HAP-1 (cell line): Measurements from ENCODE around the gene TEN1.
"Not testable (repeated sequence)": the region's sequence is repeated elsewhere in the genome, so short reads cannot be mapped to it uniquely, and the experiment has no call there.

Experiments
- DNase-seq, 2 experiments: peaks; one replicate each; pipeline ENCODE4 v3.0.0-alpha.2; 2016 to 2020; ENCODE audit warnings: low spot score in 2 of 2
- H3K27me3 ChIP-seq: fragments of 250-450 bp; sonication (Bioruptor Pico); 2 replicates; pipeline ENCODE4 v1.5.1; 2020; ENCODE audit warnings: low read depth, mild to moderate bottlenecking, moderate library complexity
- H3K36me3 ChIP-seq: fragments of 250-450 bp; sonication (Bioruptor Pico); replicated peaks from 2 replicates; pipeline ENCODE4 v1.5.1; 2020; ENCODE audit warnings: mild to moderate bottlenecking
- H3K4me1 ChIP-seq: fragments of 250-450 bp; sonication (Bioruptor Pico); 2 replicates; pipeline ENCODE4 v1.5.1; 2020; ENCODE audit warnings: mild to moderate bottlenecking
- H3K4me3 ChIP-seq: fragments of 250-450 bp; sonication (Bioruptor Pico); 2 replicates; pipeline ENCODE4 v1.5.1; 2020; ENCODE audit warnings: mild to moderate bottlenecking, moderate library complexity
- H3K9me3 ChIP-seq: fragments of 250-450 bp; sonication (Bioruptor Pico); 2 replicates; pipeline ENCODE4 v1.5.1; 2020; ENCODE audit warnings: mild to moderate bottlenecking, moderate library complexity
- in situ Hi-C: fragments of 300-500 bp; cut with MboI; formaldehyde crosslinking; loops from 3 replicates; pipeline ENCODE4 v1.14.3; 2020; ENCODE audit warnings: low sequenced_read_pairs, inconsistent platforms, mixed read lengths

TEN1 gene

DNA sequence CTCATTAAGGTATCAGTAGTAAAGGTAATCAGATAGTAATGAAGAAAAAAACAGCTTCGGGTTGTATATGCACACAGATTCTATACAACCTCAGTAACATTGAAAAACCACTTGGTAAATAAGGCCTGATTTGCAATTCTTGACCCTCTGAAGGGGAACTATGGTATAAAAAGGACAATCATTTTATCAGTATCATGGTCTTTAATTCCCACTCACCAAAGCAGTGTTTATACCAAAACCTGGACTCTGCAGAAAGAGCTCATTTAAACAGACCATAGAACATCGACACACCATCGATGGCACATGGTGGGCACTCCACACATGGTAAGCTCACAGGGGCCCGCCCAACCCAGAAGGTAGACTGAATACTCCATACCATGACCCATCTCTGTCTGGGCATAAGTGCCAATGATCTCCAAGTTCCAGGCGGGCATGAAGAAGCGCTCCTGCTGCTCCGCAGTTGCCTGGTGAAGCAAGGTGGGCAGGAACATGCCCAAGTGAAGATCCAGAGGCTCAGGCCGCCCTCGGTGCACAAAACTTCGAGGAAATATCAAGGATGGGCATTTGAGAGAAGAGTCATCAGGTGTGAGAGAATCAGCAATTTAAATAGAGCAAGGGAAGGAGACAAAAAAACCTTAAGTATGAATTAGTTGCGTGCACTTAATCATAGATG lies 19.1 kb upstream of the TEN1 start:
- H3K4me3 ChIP-seq, result no peak overlapping the region
- H3K27me3 ChIP-seq, result no peaks in the 10 kb centered on the region
- no peak for DNase-seq
- H3K9me3 ChIP-seq, result no peaks in the 10 kb centered on the region
- H3K4me1 ChIP-seq, result no peaks in the 10 kb centered on the region
- in situ Hi-C loops, result no loop called here
- H3K36me3 ChIP-seq, result peaks cover 19% of the 10 kb centered on the region

DNA sequence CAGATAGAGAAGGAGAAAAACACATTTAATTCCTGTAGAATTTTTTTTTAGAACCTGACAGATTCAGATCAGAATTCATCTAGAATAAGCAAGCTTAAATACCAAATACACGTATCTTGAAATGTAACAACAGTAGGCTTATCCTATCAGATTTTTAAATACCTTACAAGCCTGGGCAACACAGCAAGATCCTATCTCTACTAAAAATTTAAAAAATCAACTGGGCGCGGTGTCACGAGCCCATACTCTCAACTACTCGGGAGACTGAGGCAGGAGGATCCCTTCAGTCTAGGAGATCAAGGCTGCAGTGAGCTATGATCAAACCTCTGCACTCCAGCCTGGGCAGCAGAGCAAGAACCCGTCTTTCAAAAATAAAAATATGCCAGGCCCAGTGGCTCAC lies 13.6 kb upstream of the TEN1 start:
- Histone ChIP-seq H3K27me3 (no peaks in the 10 kb centered on the region), H3K9me3 (no peaks in the 10 kb centered on the region), H3K4me1 (no peaks in the 10 kb centered on the region), H3K36me3 (peaks cover 24% of the 10 kb centered on the region), H3K4me3 (no peak overlapping the region)
- no peak for DNase-seq
- in situ Hi-C loops, result no loop called here

DNA sequence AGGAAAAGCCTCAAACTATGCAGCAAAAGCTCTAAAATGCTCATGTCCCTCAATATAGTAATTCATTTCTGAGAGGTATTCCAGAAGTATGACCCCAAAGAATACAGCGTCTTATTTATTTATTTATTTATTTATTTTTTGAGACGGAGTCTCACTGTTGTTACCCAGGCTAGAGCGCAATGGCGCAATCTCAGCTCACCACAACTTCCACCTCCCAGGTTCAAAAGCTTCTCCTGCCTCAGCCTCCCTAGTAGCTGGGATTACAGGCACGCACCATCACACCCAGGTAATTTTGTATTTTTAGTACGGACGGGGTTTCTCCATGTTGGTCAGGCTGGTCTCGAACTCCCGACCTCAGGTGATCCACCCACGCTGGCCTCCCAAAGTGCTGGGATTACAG lies 10.0 kb upstream of the TEN1 start:
- DNase-seq, H3K4me3 ChIP-seq, H3K27me3 ChIP-seq, H3K4me1 ChIP-seq, in situ Hi-C loops, H3K9me3 ChIP-seq: not testable (repeated sequence)
- H3K36me3 ChIP-seq, result peaks cover 41% of the 10 kb centered on the region

DNA sequence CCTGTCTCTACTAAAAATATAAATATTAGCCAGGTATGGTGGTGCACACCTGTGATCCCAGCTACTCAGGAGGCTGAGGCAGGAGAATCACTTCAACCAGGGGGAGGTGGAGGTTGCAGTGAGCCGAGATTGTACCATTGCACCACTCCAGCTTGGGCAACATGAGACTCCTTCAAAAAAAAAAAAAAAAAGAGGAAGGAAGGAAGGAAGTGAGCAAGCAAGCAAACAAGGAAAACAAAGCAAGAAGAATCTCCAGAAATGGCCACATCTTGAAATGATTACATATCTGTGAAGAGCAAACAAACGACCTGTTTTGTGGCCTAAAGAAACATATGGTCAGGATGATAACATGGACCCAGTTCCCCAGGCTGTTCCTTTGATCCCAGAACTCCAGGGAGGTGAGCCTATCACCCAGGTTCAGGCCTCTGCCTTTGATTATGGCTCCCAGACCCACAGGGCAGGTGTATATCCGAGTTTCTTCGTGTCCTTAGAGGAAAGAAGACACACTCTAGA lies 9.0 kb upstream of the TEN1 start:
- in situ Hi-C loops, result no loop called here
- Histone ChIP-seq H3K4me3 (no peak overlapping the region), H3K4me1 (no peaks in the 10 kb centered on the region), H3K9me3 (no peaks in the 10 kb centered on the region), H3K36me3 (peaks cover 41% of the 10 kb centered on the region), H3K27me3 (no peaks in the 10 kb centered on the region)
- DNase-seq, result no peak

DNA sequence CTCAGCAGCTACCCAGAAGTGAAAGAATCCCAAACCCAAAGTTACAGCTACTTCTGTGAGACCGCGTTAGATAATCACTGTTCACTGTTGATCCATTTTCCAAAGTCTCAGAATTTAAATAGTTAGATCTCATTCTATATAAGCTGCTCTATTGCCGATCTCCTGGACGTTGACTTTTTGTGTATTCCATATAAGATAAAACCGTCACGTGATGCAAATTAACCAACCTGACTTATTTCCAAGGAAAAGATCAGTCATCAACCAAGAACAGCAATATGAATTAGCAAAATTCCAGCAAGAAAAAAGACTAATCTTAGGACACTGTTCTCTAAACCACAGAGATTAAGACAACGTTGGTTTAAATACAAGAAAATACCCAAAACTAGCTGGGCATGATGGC lies 8.4 kb upstream of the TEN1 start:
- Histone ChIP-seq H3K4me3 (no peak overlapping the region), H3K4me1 (peaks cover 2% of the 10 kb centered on the region; the same call in 1 of the 2 replicates), H3K36me3 (peaks cover 41% of the 10 kb centered on the region), H3K9me3 (no peaks in the 10 kb centered on the region), H3K27me3 (no peaks in the 10 kb centered on the region)
- DNase-seq, result no peak
- in situ Hi-C loops, result no loop called here

DNA sequence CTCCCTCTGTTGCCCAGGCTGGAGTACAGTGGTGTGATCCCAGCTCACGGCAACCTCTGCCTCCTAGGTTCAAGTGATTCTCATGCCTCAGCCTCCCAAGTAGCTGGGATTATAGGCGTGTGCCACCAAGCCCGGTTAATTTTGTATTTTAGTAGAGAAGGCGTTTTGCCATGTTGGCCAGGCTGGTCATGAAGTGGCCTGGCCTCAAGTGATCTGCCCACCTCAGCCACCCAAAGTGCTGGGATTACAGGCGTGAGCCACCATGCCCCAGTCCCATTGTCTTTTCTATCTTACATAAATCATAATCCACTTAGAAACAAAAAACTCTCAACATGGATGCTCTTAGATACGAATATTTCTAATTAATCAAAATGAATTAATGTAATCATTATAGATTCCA lies 3.9 kb upstream of the TEN1 start:
- H3K27me3 ChIP-seq, DNase-seq, in situ Hi-C loops, H3K9me3 ChIP-seq, H3K4me3 ChIP-seq: not testable (repeated sequence)
- peaks cover 27% of the 10 kb centered on the region for H3K36me3 ChIP-seq
- H3K4me1 ChIP-seq, result peaks cover 23% of the 10 kb centered on the region

DNA sequence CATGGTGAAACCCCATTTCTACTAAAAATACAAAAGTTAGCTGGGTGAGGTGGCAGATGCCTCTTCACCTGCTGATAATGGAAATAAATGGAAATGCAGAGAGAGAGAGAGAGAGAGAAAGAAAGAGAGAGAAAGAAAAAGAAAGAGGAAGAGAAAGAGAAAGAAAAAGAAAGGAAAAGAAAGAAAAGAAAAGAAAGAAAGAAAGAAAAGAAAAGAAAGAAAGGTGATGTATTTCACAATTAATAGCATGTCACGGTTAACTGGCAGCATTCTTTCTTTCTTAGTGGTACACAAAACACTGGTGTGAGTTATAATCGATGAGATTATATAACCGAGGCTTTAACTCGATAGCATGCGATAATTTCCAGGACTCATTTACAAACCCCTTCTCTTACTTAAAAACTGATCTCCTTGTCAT lies 3.3 kb upstream of the TEN1 start:
- H3K9me3 ChIP-seq, result no peaks in the 10 kb centered on the region
- peaks cover 29% of the 10 kb centered on the region for H3K4me1 ChIP-seq
- DNase-seq, result no peak
- no peaks in the 10 kb centered on the region for H3K27me3 ChIP-seq
- H3K36me3 ChIP-seq, result peaks cover 23% of the 10 kb centered on the region
- H3K4me3 ChIP-seq, result peak overlapping the region; percentile 7
- in situ Hi-C loops, result no loop called here

DNA sequence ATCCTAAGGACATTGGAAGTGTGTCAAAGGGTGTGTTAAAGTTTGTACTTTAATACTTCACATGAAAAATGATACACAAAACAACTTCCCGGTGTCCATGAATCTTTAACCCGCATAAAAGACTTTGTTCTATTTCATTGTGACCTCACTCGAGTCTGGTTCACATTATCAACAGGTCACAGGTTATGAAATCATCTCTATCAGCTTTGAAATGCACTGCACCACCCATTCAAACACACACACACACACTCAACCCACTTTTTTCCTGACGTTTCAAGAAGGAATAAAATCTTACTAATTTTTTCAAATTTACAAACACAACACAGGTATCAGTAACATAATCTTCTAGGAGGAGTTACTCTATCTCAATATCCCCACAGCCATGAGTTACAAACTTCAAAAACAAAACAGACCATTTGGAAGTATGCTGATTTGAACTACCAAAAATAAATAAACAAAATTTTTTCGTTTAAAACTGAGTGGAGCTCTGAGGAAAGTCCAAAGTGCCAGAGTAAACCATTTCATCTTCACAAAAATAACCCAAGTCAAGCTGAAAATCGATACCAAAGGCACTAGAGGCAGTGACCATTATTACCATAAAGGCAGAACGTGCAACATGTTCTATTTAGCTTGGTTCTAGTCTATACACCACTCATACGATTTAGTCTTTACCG lies 2.7 kb upstream of the TEN1 start:
- Histone ChIP-seq H3K9me3 (no peaks in the 10 kb centered on the region), H3K27me3 (no peaks in the 10 kb centered on the region), H3K4me1 (peaks cover 35% of the 10 kb centered on the region), H3K36me3 (peaks cover 20% of the 10 kb centered on the region), H3K4me3 (peak overlapping the region; percentile 7)
- no peak for DNase-seq
- in situ Hi-C loops, result no loop called here

DNA sequence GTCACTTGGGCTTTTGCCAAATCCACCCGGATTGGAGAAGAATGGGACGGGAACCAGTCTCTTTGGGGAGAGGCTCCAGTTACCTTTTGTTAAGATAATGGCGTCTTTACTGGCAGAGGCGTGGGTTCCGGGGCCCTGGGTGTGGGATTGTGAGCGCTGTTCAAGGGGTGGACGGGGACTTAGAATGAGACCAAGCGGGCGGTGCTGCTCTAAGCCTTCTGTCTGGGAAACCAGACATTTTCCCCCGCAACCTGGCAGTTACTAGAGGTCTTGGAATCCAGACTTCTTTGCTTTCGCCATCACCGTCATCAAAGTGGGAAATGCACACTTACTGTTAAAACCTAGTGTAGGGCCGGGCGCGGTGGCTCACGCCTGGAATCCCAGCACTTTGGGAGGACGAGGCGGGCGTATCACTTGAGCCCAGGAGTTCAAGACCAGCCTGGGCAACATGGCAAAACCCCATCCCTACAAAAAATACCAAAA lies 706 bp downstream of the TEN1 start:
- Histone ChIP-seq H3K36me3 (0 out of 2 replicates have a peak, but pooled peaks cover 4% of the 10 kb centered on the region), H3K27me3 (no peaks in the 10 kb centered on the region), H3K9me3 (no peaks in the 10 kb centered on the region), H3K4me3 (peak overlapping the region; percentile 73), H3K4me1 (peaks cover 66% of the 10 kb centered on the region)
- in situ Hi-C loops, result no loop called here
- DNase-seq, result peak in 1 of 2 experiments; percentile 99

DNA sequence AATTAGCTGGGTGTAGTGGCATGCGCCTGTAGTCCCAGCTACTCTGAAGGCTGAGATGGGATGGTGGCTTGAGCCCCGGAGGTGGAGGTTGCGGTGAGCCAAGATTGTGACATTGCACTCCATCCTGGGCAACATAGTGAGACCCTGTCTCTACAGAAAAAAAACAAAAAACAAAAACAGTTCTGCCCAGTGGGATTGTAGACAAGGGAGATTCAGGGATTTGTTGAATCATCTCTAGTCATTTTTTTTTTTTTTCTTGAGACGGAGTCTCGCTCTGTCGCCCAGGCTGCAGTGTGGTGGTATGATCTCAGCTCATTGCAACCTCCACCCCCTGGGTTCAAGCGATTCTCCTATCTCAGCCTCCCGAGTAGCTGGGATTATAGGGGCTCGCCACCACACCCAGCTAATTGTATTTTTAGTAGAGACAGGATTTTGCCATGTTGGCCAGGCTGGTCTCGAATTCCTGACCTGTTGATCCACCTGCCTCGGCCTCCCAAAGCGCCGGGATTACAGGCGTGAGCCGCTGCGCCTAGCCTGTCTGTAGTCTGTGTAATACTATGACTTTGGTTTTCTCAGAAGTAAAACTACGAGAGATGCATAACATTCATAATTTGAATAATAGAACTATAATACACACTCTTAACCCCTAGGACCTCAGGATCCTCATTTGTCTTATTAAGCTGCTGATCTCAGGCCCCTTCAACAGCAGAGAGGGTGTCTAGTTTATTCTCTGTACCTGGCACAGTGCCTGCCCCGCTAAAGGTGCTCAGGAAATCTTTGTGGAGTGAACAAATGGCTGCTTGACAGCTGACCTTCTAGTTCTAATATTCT lies 1.4 kb downstream of the TEN1 start:
- DNase-seq, result peak in 1 of 2 experiments; percentile 52
- Histone ChIP-seq H3K36me3 (0 out of 2 replicates have a peak, but pooled peaks cover 4% of the 10 kb centered on the region), H3K4me3 (peak overlapping the region; percentile 73), H3K9me3 (no peaks in the 10 kb centered on the region), H3K4me1 (peaks cover 68% of the 10 kb centered on the region), H3K27me3 (no peaks in the 10 kb centered on the region)
- in situ Hi-C loops, result no loop called here

DNA sequence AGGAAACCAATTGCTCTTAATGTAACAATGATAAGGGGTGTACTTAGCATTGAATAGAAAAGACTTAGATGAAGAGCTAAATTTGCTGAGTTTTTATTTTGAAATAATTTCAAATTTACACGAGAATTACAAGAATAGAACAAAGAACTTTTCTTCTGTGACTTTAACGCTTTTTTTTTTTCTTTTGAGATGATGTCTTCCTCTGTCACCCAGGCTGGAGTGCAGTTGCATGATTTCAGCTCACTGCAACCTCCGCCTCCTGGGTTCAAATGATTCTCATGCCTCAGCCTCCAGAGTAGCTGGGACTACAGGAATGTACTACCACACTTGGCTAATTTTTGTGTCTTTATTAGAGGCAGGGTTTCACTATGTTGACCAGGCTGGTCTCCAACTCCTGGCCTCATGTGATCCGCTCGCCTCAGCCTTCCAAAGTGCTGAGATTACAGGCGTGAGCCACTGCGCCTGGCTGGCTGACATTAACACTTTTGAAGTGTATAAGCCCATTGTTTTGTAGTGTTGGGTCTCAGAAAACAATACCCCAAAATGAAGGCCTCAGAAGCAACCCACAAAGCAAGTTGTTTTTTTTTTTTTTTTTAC lies 2.1 kb downstream of the TEN1 start:
- Histone ChIP-seq H3K4me1 (peaks cover 62% of the 10 kb centered on the region), H3K27me3 (no peaks in the 10 kb centered on the region), H3K4me3 (no peak overlapping the region), H3K36me3 (0 out of 2 replicates have a peak, but pooled peaks cover 4% of the 10 kb centered on the region), H3K9me3 (no peaks in the 10 kb centered on the region)
- in situ Hi-C loops, result no loop called here
- no peak for DNase-seq

DNA sequence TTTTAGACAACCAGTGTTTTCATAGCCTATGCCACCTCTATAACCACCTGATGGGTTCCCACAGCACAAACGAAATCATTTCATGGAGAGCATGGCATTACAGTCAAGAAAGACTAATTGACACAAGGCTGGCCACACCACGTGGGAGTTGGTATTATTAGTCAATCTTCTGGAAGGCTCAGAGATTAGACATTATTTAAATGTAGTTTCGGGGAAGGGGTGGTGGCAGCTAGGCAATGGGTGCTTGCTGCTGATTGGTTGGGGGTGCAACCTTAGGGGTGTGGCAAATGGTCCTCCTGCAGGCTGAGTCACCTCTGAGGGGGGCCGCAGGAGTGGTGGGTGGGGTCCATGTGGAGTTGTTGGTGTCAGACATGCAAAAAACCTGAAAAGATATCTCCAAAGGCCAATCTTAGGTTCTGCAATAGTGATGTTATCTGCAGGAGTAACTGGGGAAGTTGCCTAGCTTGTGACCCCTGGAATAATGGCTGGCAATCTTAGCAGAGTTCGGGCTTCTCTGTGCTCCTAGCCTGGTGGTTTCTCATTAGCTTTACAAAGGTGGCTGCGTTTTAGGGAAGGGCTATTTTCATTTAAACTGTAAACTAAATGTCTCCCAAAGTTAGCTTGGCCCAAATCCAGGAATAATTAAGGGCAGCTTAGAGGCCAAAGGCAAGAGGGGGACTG lies 4.6 kb downstream of the TEN1 start:
- H3K9me3 ChIP-seq, result no peaks in the 10 kb centered on the region
- peaks cover 49% of the 10 kb centered on the region for H3K4me1 ChIP-seq
- no peak overlapping the region for H3K4me3 ChIP-seq
- in situ Hi-C loops, result no loop called here
- no peaks in the 10 kb centered on the region for H3K36me3 ChIP-seq
- peak; percentile 92 to 93 for DNase-seq
- no peaks in the 10 kb centered on the region for H3K27me3 ChIP-seq

DNA sequence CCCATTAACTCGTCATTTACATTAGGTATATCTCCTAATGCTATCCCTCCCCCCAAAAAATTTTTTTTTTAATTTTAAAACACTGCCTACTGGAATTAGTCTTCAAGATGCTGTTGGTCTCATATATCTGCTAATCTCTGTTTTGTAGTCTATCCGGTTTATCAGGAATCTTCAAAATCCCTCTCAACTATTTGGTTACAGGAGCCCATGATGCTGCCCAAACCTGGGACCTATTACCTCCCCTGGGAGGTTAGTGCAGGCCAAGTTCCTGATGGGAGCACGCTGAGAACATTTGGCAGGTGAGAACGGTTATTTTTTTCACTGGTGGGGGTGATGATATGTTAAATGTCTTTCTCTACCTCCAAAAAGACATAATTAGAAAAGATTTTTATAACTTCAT lies 6.9 kb downstream of the TEN1 start:
- in situ Hi-C loops, result no loop called here
- Histone ChIP-seq H3K36me3 (no peaks in the 10 kb centered on the region), H3K4me3 (no peak overlapping the region), H3K9me3 (no peaks in the 10 kb centered on the region), H3K27me3 (no peaks in the 10 kb centered on the region), H3K4me1 (peaks cover 37% of the 10 kb centered on the region)
- no peak for DNase-seq
